Mesendoderm (in vitro differentiated cells): ENCODE results near the gene RAPGEF5.

Experiments
- DNase-seq: peaks from one replicate; pipeline ENCODE4 v3.0.0; 2013
- H2AK5ac ChIP-seq: 2 replicates; pipeline ENCODE4 v1.6.1; 2013; ENCODE audit warnings: low read length, inconsistent platforms
- H2BK120ac ChIP-seq: 2 replicates; pipeline ENCODE4 v1.6.1; 2013; ENCODE audit warnings: low read depth, mild to moderate bottlenecking, low read length, moderate library complexity, mixed read lengths
- H2BK15ac ChIP-seq: replicated peaks from 2 replicates; pipeline ENCODE4 v1.6.1; 2013; ENCODE audit warnings: low read depth, mild to moderate bottlenecking, moderate library complexity
- H2BK5ac ChIP-seq: 2 replicates; pipeline ENCODE4 v1.6.1; 2013; ENCODE audit warnings: low read length, inconsistent platforms
- H3K18ac ChIP-seq: 2 replicates; pipeline ENCODE4 v1.6.1; 2013; ENCODE audit warnings: mild to moderate bottlenecking, low read length, mixed read lengths
- H3K23ac ChIP-seq: one replicate; pipeline ENCODE4 v1.6.1; 2013; ENCODE audit warnings: low read length
- H3K27ac ChIP-seq: 2 replicates; pipeline ENCODE4 v1.5.1; 2013; ENCODE audit warnings: low read depth, mild to moderate bottlenecking, inconsistent platforms, low read length, moderate library complexity
- H3K27me3 ChIP-seq: 2 replicates; pipeline ENCODE4 v1.6.1; 2013; ENCODE audit warnings: low read length, control low read depth, mild to moderate bottlenecking, inconsistent platforms; ENCODE audit not compliant: insufficient read depth, poor library complexity
- H3K36me3 ChIP-seq: 2 replicates; pipeline ENCODE4 v1.6.1; 2013; ENCODE audit warnings: low read length, inconsistent platforms; ENCODE audit not compliant: control insufficient read depth, insufficient read depth
- H3K4ac ChIP-seq: one replicate; pipeline ENCODE4 v1.6.1; 2013; ENCODE audit warnings: low read depth, mild to moderate bottlenecking, low read length, moderate library complexity
- H3K4me1 ChIP-seq: 2 replicates; pipeline ENCODE4 v1.6.1; 2013; ENCODE audit warnings: low read depth, low read length, inconsistent platforms; ENCODE audit not compliant: control insufficient read depth
- H3K4me2 ChIP-seq: 2 replicates; pipeline ENCODE4 v1.6.1; 2013; ENCODE audit warnings: low read length
- H3K4me3 ChIP-seq: 2 replicates; pipeline ENCODE4 v1.5.1; 2013; ENCODE audit warnings: mild to moderate bottlenecking, low read length
- H3K56ac ChIP-seq: one replicate; pipeline ENCODE4 v1.6.1; 2013; ENCODE audit warnings: low read length
- H3K79me1 ChIP-seq: 2 replicates; pipeline ENCODE4 v1.6.1; 2013; ENCODE audit warnings: low read length, inconsistent platforms
- H3K79me2 ChIP-seq: 2 replicates; pipeline ENCODE4 v1.6.1; 2013; ENCODE audit warnings: mild to moderate bottlenecking, low read length; ENCODE audit not compliant: control insufficient read depth, insufficient read depth
- H3K9ac ChIP-seq: 2 replicates; pipeline ENCODE4 v1.6.1; 2013; ENCODE audit warnings: low read length, inconsistent platforms
- H4K5ac ChIP-seq: one replicate; pipeline ENCODE4 v1.6.1; 2013; ENCODE audit warnings: low read length
- H4K8ac ChIP-seq: one replicate; pipeline ENCODE4 v1.6.1; 2013; ENCODE audit warnings: low read depth, mild to moderate bottlenecking, control low read depth, low read length, moderate library complexity
- WGBS: extraction: QIAGEN DNeasy Blood & Tissue Kit; methylation state at CpG from one replicate; pipeline ENCODE4 v1.1.7; 2013; ENCODE audit warnings: low lambda C conversion rate, missing lambda C conversion rate; ENCODE audit not compliant: insufficient coverage; ENCODE audit errors: extremely low coverage; 5-methylcytosine and 5-hydroxymethylcytosine counted together

Gene RAPGEF5

GRCh38 chr7:22230238-22230637 lies 126.7 kb downstream of the RAPGEF5 start:
- Histone ChIP-seq H2BK15ac (no peak overlapping the region), H3K27ac (no peak overlapping the region), H3K4ac (no peak overlapping the region), H3K79me1 (no peaks in the 10 kb centered on the region), H3K27me3 (no peaks in the 10 kb centered on the region), H3K79me2 (no peaks in the 10 kb centered on the region), H3K4me1 (no peaks in the 10 kb centered on the region), H2AK5ac (no peak overlapping the region), H3K9ac (no peak overlapping the region), H2BK120ac (no peak overlapping the region), H2BK5ac (no peak overlapping the region), H3K56ac (no peak overlapping the region), H3K18ac (no peak overlapping the region), H4K5ac (no peak overlapping the region), H4K8ac (no peak overlapping the region), H3K4me3 (no peak overlapping the region), H3K4me2 (no peak overlapping the region), H3K36me3 (no peaks in the 10 kb centered on the region), H3K23ac (no peak overlapping the region)
- WGBS, result no CpG with 5 or more reads among the region's 2 CpGs
- DNase-seq, result no peak

GRCh38 chr7:22229148-22229547 lies 127.8 kb downstream of the RAPGEF5 start:
- Histone ChIP-seq H3K79me2 (no peaks in the 10 kb centered on the region), H2BK120ac (no peak overlapping the region), H3K4ac (no peak overlapping the region), H3K4me1 (no peaks in the 10 kb centered on the region), H3K36me3 (no peaks in the 10 kb centered on the region), H3K9ac (no peak overlapping the region), H3K27ac (no peak overlapping the region), H3K4me3 (no peak overlapping the region), H2AK5ac (no peak overlapping the region), H2BK15ac (no peak overlapping the region), H3K23ac (no peak overlapping the region), H3K18ac (no peak overlapping the region), H2BK5ac (no peak overlapping the region), H4K5ac (no peak overlapping the region), H3K56ac (no peak overlapping the region), H3K4me2 (no peak overlapping the region), H3K27me3 (no peaks in the 10 kb centered on the region), H4K8ac (no peak overlapping the region), H3K79me1 (no peaks in the 10 kb centered on the region)
- no peak for DNase-seq
- WGBS, result no CpG with 5 or more reads among the region's 2 CpGs

- DNase-seq, result no peak
- no peaks in the 10 kb centered on the region for H3K36me3 ChIP-seq
- H3K4me2 ChIP-seq, result no peak overlapping the region
- no CpG with 5 or more reads among the region's 1 CpG for WGBS
- no peak overlapping the region for H3K4me3 ChIP-seq
- no peak overlapping the region for H3K4ac ChIP-seq
- no peaks in the 10 kb centered on the region for H3K27me3 ChIP-seq
- no peak overlapping the region for H3K27ac ChIP-seq
- H3K23ac ChIP-seq, result no peak overlapping the region
- H4K5ac ChIP-seq, result no peak overlapping the region
- no peaks in the 10 kb centered on the region for H3K79me2 ChIP-seq
- no peak overlapping the region for H2BK120ac ChIP-seq
- no peak overlapping the region for H3K18ac ChIP-seq
- H2AK5ac ChIP-seq, result no peak overlapping the region
- H3K4me1 ChIP-seq, result no peaks in the 10 kb centered on the region
- H2BK15ac ChIP-seq, result no peak overlapping the region
- no peak overlapping the region for H2BK5ac ChIP-seq
- no peaks in the 10 kb centered on the region for H3K79me1 ChIP-seq
- H4K8ac ChIP-seq, result no peak overlapping the region
- no peak overlapping the region for H3K9ac ChIP-seq
- no peak overlapping the region for H3K56ac ChIP-seq
Measured at GRCh38 chr7:22223807-22224206, 133.1 kb downstream of the RAPGEF5 start.

DNA sequence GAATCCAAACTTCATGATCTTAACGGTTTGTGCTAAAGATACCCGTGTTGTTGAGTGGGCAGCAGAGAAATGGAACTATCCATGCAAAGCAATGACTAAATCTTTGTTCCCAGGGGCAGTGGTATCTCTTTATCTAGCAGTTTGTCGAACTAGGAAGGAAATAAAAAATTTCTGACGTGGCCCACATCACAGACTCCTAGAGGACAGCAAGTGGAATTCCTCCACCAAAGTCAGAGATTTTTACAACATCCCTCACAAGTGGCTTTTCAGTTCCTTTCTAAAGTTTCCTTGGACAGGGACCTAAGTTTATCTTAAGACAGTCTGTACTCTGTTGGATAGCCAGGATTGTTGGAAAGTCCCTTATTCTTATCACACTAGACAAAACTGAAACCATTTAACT lies 136.0 kb downstream of the RAPGEF5 start:
- WGBS, result no CpG with 5 or more reads among the region's 4 CpGs
- no peak overlapping the region for H3K4ac ChIP-seq
- H4K5ac ChIP-seq, result no peak overlapping the region
- no peaks in the 10 kb centered on the region for H3K36me3 ChIP-seq
- H3K9ac ChIP-seq, result no peak overlapping the region
- H2AK5ac ChIP-seq, result no peak overlapping the region
- H3K27ac ChIP-seq, result no peak overlapping the region
- H2BK120ac ChIP-seq, result no peak overlapping the region
- no peaks in the 10 kb centered on the region for H3K27me3 ChIP-seq
- no peak overlapping the region for H3K4me3 ChIP-seq
- no peak overlapping the region for H3K4me2 ChIP-seq
- H2BK5ac ChIP-seq, result no peak overlapping the region
- DNase-seq, result no peak
- H4K8ac ChIP-seq, result no peak overlapping the region
- no peak overlapping the region for H2BK15ac ChIP-seq
- no peaks in the 10 kb centered on the region for H3K4me1 ChIP-seq
- H3K23ac ChIP-seq, result no peak overlapping the region
- H3K56ac ChIP-seq, result no peak overlapping the region
- no peak overlapping the region for H3K18ac ChIP-seq
- no peaks in the 10 kb centered on the region for H3K79me1 ChIP-seq
- H3K79me2 ChIP-seq, result no peaks in the 10 kb centered on the region

DNA sequence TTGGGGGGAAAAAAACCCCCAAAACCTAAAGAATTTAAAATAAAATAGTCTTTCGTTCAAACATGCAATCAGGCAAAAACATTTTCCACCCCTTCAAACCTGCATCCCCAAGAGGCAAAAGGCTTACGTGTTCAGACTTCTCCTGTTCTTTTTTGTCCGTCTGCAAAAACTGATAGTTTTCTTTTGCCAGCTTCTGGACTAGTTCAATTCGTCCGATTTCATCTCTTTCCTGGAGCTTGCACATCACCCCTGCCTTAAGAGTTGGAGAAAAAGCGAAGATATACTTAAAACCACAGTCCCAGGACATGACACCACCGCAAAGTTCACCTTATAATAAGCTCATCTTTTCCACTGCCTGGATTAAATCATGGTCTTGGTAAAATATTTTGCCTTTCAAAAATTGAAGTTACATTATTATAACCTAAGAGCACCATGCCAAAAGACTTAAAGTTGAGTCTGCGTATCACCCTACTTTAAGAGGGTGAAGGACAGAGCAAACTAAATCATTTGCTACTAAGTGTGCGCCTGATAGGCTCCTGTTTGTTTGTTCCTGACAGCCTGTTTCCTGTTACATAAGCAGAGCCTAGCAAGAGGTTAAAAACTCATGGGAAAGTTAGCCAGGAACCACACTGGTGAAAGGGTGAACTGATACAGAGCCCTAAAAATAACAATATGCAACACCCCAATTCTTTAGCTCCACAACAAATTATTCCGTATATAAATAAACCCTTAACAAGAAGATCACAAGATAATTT lies 137.0 kb downstream of the RAPGEF5 start:
- H3K4ac ChIP-seq, result no peak overlapping the region
- H3K4me3 ChIP-seq, result no peak overlapping the region
- H3K27me3 ChIP-seq, result no peaks in the 10 kb centered on the region
- WGBS, result 100% methylated on average over 1 of the region's 10 CpGs
- no peak for DNase-seq
- H2BK120ac ChIP-seq, result no peak overlapping the region
- H3K79me2 ChIP-seq, result no peaks in the 10 kb centered on the region
- H3K4me2 ChIP-seq, result no peak overlapping the region
- H2BK5ac ChIP-seq, result no peak overlapping the region
- no peak overlapping the region for H4K8ac ChIP-seq
- H3K4me1 ChIP-seq, result no peaks in the 10 kb centered on the region
- no peak overlapping the region for H3K56ac ChIP-seq
- no peak overlapping the region for H3K23ac ChIP-seq
- H3K36me3 ChIP-seq, result no peaks in the 10 kb centered on the region
- H2AK5ac ChIP-seq, result no peak overlapping the region
- no peak overlapping the region for H3K9ac ChIP-seq
- no peaks in the 10 kb centered on the region for H3K79me1 ChIP-seq
- no peak overlapping the region for H3K27ac ChIP-seq
- H2BK15ac ChIP-seq, result no peak overlapping the region
- no peak overlapping the region for H4K5ac ChIP-seq
- H3K18ac ChIP-seq, result no peak overlapping the region

- Histone ChIP-seq H2BK120ac (no peak overlapping the region), H3K4ac (no peak overlapping the region), H4K5ac (no peak overlapping the region), H3K9ac (no peak overlapping the region), H2BK5ac (no peak overlapping the region), H3K79me2 (no peaks in the 10 kb centered on the region), H3K4me3 (no peak overlapping the region), H3K4me1 (no peaks in the 10 kb centered on the region), H3K27me3 (no peaks in the 10 kb centered on the region), H2BK15ac (no peak overlapping the region), H3K27ac (no peak overlapping the region), H3K56ac (no peak overlapping the region), H3K4me2 (no peak overlapping the region), H3K18ac (no peak overlapping the region), H3K36me3 (no peaks in the 10 kb centered on the region), H4K8ac (no peak overlapping the region), H2AK5ac (no peak overlapping the region), H3K23ac (no peak overlapping the region), H3K79me1 (no peaks in the 10 kb centered on the region)
- whole genome bisulfite sequencing, result no CpG with 5 or more reads among the region's 4 CpGs
- DNase-seq, result no peak
Measured at GRCh38 chr7:22219036-22219435, 137.9 kb downstream of the RAPGEF5 start.
